Esophagus squamous epithelium (tissue), 4 donors: ENCODE measurements around the gene FAM20C.

Experiments
- CTCF ChIP-seq, 6 experiments: fragments of 450-650 bp in 4 of 6; fragments of 200-600 bp in 2 of 6; sonication (generic) in 2 of 6; IDR thresholded peaks; one replicate each; pipeline ENCODE4 v1.5.1; 2016 to 2019; ENCODE audit warnings: antibody characterized with exemption in 6 of 6, mild to moderate bottlenecking in 4 of 6, moderate library complexity in 4 of 6
- POLR2A ChIP-seq, 4 donors: fragments of 450-650 bp; IDR thresholded peaks; one replicate each; pipeline ENCODE4 v1.6.1; 2017; ENCODE audit warnings: antibody characterized with exemption in 4 of 4, mild to moderate bottlenecking in 4 of 4, moderate library complexity in 3 of 4

- TF ChIP-seq POLR2A (IDR thresholded peaks at IDR 0.05) (no peak), CTCF (IDR thresholded peaks at IDR 0.05) (no peak)
These were observed 41.1 kb downstream of the FAM20C start for GRCh38 chr7:233249-234035.
